Measurements from ENCODE around the gene MGAT4A. TPM values are rescaled to one million over a fixed set of nuclear protein-coding genes. Genes with fewer than 3 reads are reported as not detected.

MGAT4A gene
- total and polyA plus RNA-seq, 2 of the 8 experiments (the other 6 are each of a cell fraction or from before 2014, with no cell fraction given), result 1.4 to 7.7 TPM

GRCh38 chr2:98669675-98670074, 61.3 kb downstream of the MGAT4A start:
- Histone ChIP-seq H3K4ac (replicated peaks; ENCODE audit: insufficient read length, low read depth, low read length) (no peak overlapping the region), H3K56ac (replicated peaks; ENCODE audit: insufficient read length, low read depth, low read length) (no peak overlapping the region), H2BK15ac (ENCODE audit: low read length) (no peak overlapping the region), H4K8ac (ENCODE audit: extremely low read depth, insufficient read depth, low read length) (no peak overlapping the region), H3K18ac (ENCODE audit: extremely low read depth, low read length) (no peak overlapping the region), H3K79me2 (ENCODE audit: control insufficient read depth in 1 of 2, insufficient read depth in 2 of 2, low read length in 2 of 2) (no peaks in the 10 kb centered on the region), H3K9me3 (ENCODE audit: insufficient read depth in 2 of 2, low read depth in 1 of 2, low read length in 1 of 2) (peaks cover 0 to 8% of the 10 kb centered on the region in 2 experiments; a peak in 3 of 4 replicates), H2BK12ac (ENCODE audit: low read depth, low read length) (no peak overlapping the region), H3K23ac (ENCODE audit: insufficient read length) (no peak overlapping the region), H3K4me3 (ENCODE audit: extremely low read depth in 1 of 4, insufficient read depth in 2 of 4, low read depth in 3 of 4, low read length in 4 of 4) (no peak overlapping the region), H3K23me2 (ENCODE audit: low read depth, low read length) (no peaks in the 10 kb centered on the region), H3K14ac (ENCODE audit: insufficient read length) (no peak overlapping the region), H3K27ac (ENCODE audit: low read depth, low read length) (no peak overlapping the region), H2BK120ac (replicated peaks; ENCODE audit: low read depth, low read length) (no peak overlapping the region), H2BK20ac (ENCODE audit: low read length) (no peak overlapping the region), H4K20me1 (replicated peaks in 1 of 2; ENCODE audit: control insufficient read depth in 1 of 2, insufficient read depth in 2 of 2, low read length in 2 of 2) (no peaks in the 10 kb centered on the region), H2BK5ac (ENCODE audit: low read depth, low read length) (no peak overlapping the region), H3K36me3 (ENCODE audit: control insufficient read depth in 2 of 4, insufficient read depth in 4 of 4, low read length in 3 of 4) (no peaks in the 10 kb centered on the region), H4K5ac (ENCODE audit: insufficient read length, low read depth, low read length) (no peak overlapping the region), H3K9ac (replicated peaks in 1 of 4; ENCODE audit: extremely low read depth in 1 of 4, low read depth in 3 of 4, low read length in 3 of 4) (no peak overlapping the region), H2AFZ (ENCODE audit: low read length) (no peak overlapping the region), H2AK5ac (ENCODE audit: low read depth, low read length) (no peak overlapping the region), H4K91ac (replicated peaks; ENCODE audit: insufficient read length, low read length) (no peak overlapping the region), H3K4me1 (replicated peaks in 1 of 4; ENCODE audit: control insufficient read depth in 3 of 4, insufficient read depth in 4 of 4, low read length in 3 of 4) (no peaks in the 10 kb centered on the region), H3K27me3 (replicated peaks in 1 of 4; ENCODE audit: control insufficient read depth in 3 of 4, extremely low read depth in 1 of 4, insufficient read depth in 3 of 4, low read length in 3 of 4) (no peaks in the 10 kb centered on the region), H3K4me2 (ENCODE audit: insufficient read depth in 1 of 2, low read depth in 2 of 2, low read length in 2 of 2) (no peak overlapping the region), H3K79me1 (ENCODE audit: low read depth, low read length) (no peaks in the 10 kb centered on the region)
- POLR2A ChIA-PET (ENCODE audit: partially characterized antibody), result no interaction called here
- WGBS, 2 experiments (ENCODE audit: extremely low coverage in 1 of 2, insufficient coverage in 1 of 2, insufficient read length in 1 of 2, insufficient replicate concordance in 2 of 2, low coverage in 1 of 2, low lambda C conversion rate in 2 of 2, missing lambda C conversion rate in 1 of 2), result 94% methylated on average over 1 of the region's 1 CpG; no CpG with 5 or more reads in 1 of the 2 experiments
- CTCF ChIA-PET (ENCODE audit: partially characterized antibody), result interaction anchor here (0.8 kb wide), 1 partner anchor 20 kb away, joined by 3 read pairs; no protein-coding TSS in a partner anchor
- DNase-seq (ENCODE audit: low read depth in 1 of 2, low spot score in 2 of 2) (no peak), FAIRE-seq (no peak)
- TF ChIP-seq BCL11A (IDR thresholded peaks at IDR 0.05; ENCODE audit: low read depth in 2 of 2, low read length in 2 of 2), result no peak
- no peak for TF ChIP-seq CTBP2 (IDR thresholded peaks at IDR 0.05; ENCODE audit: borderline replicate concordance, insufficient read depth, insufficient read length, low read length)
- TF ChIP-seq BACH1 (IDR thresholded peaks at IDR 0.05; ENCODE audit: low read length), result no peak
- TF ChIP-seq EZH2 (IDR thresholded peaks at IDR 0.05; ENCODE audit: low read depth, low read length, severe bottlenecking), result no peak
- TF ChIP-seq SRF (IDR thresholded peaks at IDR 0.05; ENCODE audit: low read depth, low read length), result no peak
- TF ChIP-seq NRF1 (IDR thresholded peaks at IDR 0.05; ENCODE audit: low read depth, low read length), result no peak
- no peak for TF ChIP-seq ASH2L (IDR thresholded peaks at IDR 0.05; ENCODE audit: low read length)
- TF ChIP-seq CEBPB (IDR thresholded peaks at IDR 0.05; ENCODE audit: low read depth, low read length), result no peak
- no peak for TF ChIP-seq SP4 (IDR thresholded peaks at IDR 0.05; ENCODE audit: low read length)
- TF ChIP-seq POLR2A (IDR thresholded peaks at IDR 0.05; ENCODE audit: control extremely low read depth in 1 of 2, low read depth in 2 of 2, low read length in 2 of 2), result no peak
- no peak for TF ChIP-seq E2F6 (IDR thresholded peaks at IDR 0.05)
- TF ChIP-seq TAF7 (optimal IDR thresholded peaks at IDR 0.05; ENCODE audit: borderline replicate concordance, low read depth, low read length), result no peak
- TF ChIP-seq, protein P1, sequence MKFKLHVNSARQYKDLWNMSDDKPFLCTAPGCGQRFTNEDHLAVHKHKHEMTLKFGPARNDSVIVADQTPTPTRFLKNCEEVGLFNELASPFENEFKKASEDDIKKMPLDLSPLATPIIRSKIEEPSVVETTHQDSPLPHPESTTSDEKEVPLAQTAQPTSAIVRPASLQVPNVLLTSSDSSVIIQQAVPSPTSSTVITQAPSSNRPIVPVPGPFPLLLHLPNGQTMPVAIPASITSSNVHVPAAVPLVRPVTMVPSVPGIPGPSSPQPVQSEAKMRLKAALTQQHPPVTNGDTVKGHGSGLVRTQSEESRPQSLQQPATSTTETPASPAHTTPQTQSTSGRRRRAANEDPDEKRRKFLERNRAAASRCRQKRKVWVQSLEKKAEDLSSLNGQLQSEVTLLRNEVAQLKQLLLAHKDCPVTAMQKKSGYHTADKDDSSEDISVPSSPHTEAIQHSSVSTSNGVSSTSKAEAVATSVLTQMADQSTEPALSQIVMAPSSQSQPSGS (IDR thresholded peaks at IDR 0.05; ENCODE audit: low read length), result no peak

Measured in H1 (cell line).